Liver (tissue), 9 donors: Measurements from ENCODE around the gene ABCE1. TPM values are rescaled to one million over a fixed set of nuclear protein-coding genes. Genes with fewer than 3 reads are reported as not detected.

ENCODE experiments used
- DNase-seq: peaks from one replicate; pipeline ENCODE4 v3.0.0-alpha.2; 2017; ENCODE audit warnings: low spot score
- H3K27ac ChIP-seq, 2 donors: one replicate each; pipeline ENCODE4 v1.7.0; 2013; ENCODE audit warnings: inconsistent platforms in 2 of 2, low read length in 2 of 2, control low read depth in 1 of 2, low read depth in 1 of 2, mild to moderate bottlenecking in 1 of 2
- H3K27me3 ChIP-seq, 4 donors: one replicate each; pipeline versions ENCODE4 v1.6.1 to v1.7.0; 2013; ENCODE audit warnings: low read length in 3 of 4, inconsistent platforms in 1 of 4, mild to moderate bottlenecking in 1 of 4, moderate library complexity in 1 of 4; ENCODE audit not compliant: control insufficient read depth in 4 of 4, insufficient read depth in 4 of 4
- H3K36me3 ChIP-seq, 4 donors: one replicate each; pipeline versions ENCODE4 v1.6.1 to v1.7.0; 2013; ENCODE audit warnings: low read length in 3 of 4, mild to moderate bottlenecking in 3 of 4, low read depth in 1 of 4, moderate library complexity in 1 of 4; ENCODE audit not compliant: control insufficient read depth in 4 of 4, insufficient read depth in 3 of 4
- H3K4me1 ChIP-seq, 4 donors: one replicate each; pipeline versions ENCODE4 v1.6.1 to v1.7.0; 2013; ENCODE audit warnings: low read length in 3 of 4, mild to moderate bottlenecking in 3 of 4, moderate library complexity in 1 of 4; ENCODE audit not compliant: control insufficient read depth in 4 of 4, insufficient read depth in 4 of 4
- H3K4me3 ChIP-seq, 3 donors: one replicate each; pipeline versions ENCODE4 v1.6.1 to v1.7.0; 2013; ENCODE audit warnings: low read length in 3 of 3, control low read depth in 1 of 3, low read depth in 1 of 3, mild to moderate bottlenecking in 1 of 3
- H3K9ac ChIP-seq, 2 donors: one replicate each; pipeline ENCODE4 v1.7.0; 2013; ENCODE audit warnings: low read length in 2 of 2, mild to moderate bottlenecking in 2 of 2, moderate library complexity in 2 of 2, control low read depth in 1 of 2, low read depth in 1 of 2
- H3K9me3 ChIP-seq, 4 donors: one replicate each; pipeline versions ENCODE4 v1.6.1 to v1.7.0; 2013; ENCODE audit warnings: low read length in 3 of 4; ENCODE audit not compliant: control insufficient read depth in 4 of 4
- CTCF ChIP-seq: fragments of 150-350 bp; IDR thresholded peaks from 2 replicates; pipeline ENCODE4 v1.5.1; 2017; ENCODE audit warnings: improper control_type of control experiment, low read depth, low read length; ENCODE audit not compliant: missing input control
- FOXA2 ChIP-seq: IDR thresholded peaks from 2 replicates; pipeline ENCODE4 v1.6.1; 2016; ENCODE audit warnings: antibody characterized with exemption
- GABPA ChIP-seq, 2 donors: IDR thresholded peaks in 1 of 2; conservative IDR thresholded peaks in 1 of 2; 2 replicates each; pipeline ENCODE4 v1.6.1; 2016; ENCODE audit warnings: antibody characterized with exemption in 2 of 2, mild to moderate bottlenecking in 1 of 2, moderate library complexity in 1 of 2
- HNF4G ChIP-seq: IDR thresholded peaks from 2 replicates; pipeline ENCODE4 v1.6.1; 2016; ENCODE audit warnings: antibody characterized with exemption
- JUND ChIP-seq, 2 donors: IDR thresholded peaks; 2 replicates each; pipeline ENCODE4 v1.6.1; 2016; ENCODE audit warnings: antibody characterized with exemption in 2 of 2
- MAX ChIP-seq: IDR thresholded peaks from 2 replicates; pipeline ENCODE4 v1.6.1; 2016; ENCODE audit warnings: antibody characterized with exemption
- RAD21 ChIP-seq, 2 donors: IDR thresholded peaks; 2 replicates each; pipeline ENCODE4 v1.6.1; 2016; ENCODE audit warnings: antibody characterized with exemption in 2 of 2, mild to moderate bottlenecking in 2 of 2
- REST ChIP-seq: IDR thresholded peaks from 2 replicates; pipeline ENCODE4 v1.6.1; 2016; ENCODE audit warnings: antibody characterized with exemption, mild to moderate bottlenecking
- SP1 ChIP-seq: IDR thresholded peaks from 2 replicates; pipeline ENCODE4 v1.6.1; 2018; ENCODE audit warnings: antibody characterized with exemption, mild to moderate bottlenecking
- TAF1 ChIP-seq: conservative IDR thresholded peaks from 2 replicates; pipeline ENCODE4 v1.6.1; 2016; ENCODE audit warnings: antibody characterized with exemption, mild to moderate bottlenecking
- YY1 ChIP-seq: IDR thresholded peaks from 2 replicates; pipeline ENCODE4 v1.6.1; 2016; ENCODE audit warnings: antibody characterized with exemption, mild to moderate bottlenecking
- WGBS: extraction: QIAGEN DNeasy Blood & Tissue Kit; methylation state at CpG from one replicate; pipeline ENCODE4 v1.1.7; 2013; 5-methylcytosine and 5-hydroxymethylcytosine counted together
- polyA plus RNA-seq, 2 donors: library from polyadenylated mRNA; stranded (reverse) in 1 of 2; unstranded in 1 of 2; fragments of 200-250 nt in 1 of 2; fragments of >200 nt in 1 of 2; fragmentation: Nextera tagmentation in 1 of 2; extraction: Ambion mirVana in 1 of 2; gene quantifications; one replicate each; pipeline versions ENCODE4 v1.2.1 to v1.2.3, GENCODE V29; 2013 to 2015
- total RNA-seq, 2 donors: library from RNA; depleted of rRNA; stranded (reverse); fragments of >200 nt; gene quantifications; one replicate each; pipeline ENCODE4 v1.2.3, GENCODE V29; 2014
- donor health status: healthy.
- donor health status: healthy.
- donor health status: healthy.
- donor health status: healthy.
- donor health status: healthy.

ABCE1 gene
- total and polyA plus RNA-seq, 4 donors: 12.7 to 59.8 (median 31.0) TPM

GRCh38 chr4:145125396-145125795, 27.3 kb downstream of the ABCE1 start:
- H3K27me3 ChIP-seq: no peaks in the 10 kb centered on the region
- no peak overlapping the region for H3K9ac ChIP-seq
- no peaks in the 10 kb centered on the region for H3K9me3 ChIP-seq
- H3K4me3 ChIP-seq: no peak overlapping the region
- H3K27ac ChIP-seq: no peak overlapping the region
- DNase-seq: no peak
- TF ChIP-seq RAD21 (IDR thresholded peaks at IDR 0.05): no peak
- TF ChIP-seq YY1: no peak
- TF ChIP-seq GABPA (IDR thresholded peaks at IDR 0.05 in 1 of 2, conservative IDR thresholded peaks at IDR 0.05 in 1 of 2): no peak
- no peak for TF ChIP-seq SP1
- TF ChIP-seq TAF1: no peak
- TF ChIP-seq MAX: no peak
- peaks cover 7 to 62% (median 49%) of the 10 kb centered on the region in 4 donors for H3K36me3 ChIP-seq
- H3K4me1 ChIP-seq: no peaks in the 10 kb centered on the region
- 98% methylated on average over 2 of the region's 2 CpGs for WGBS

- no peaks in the 10 kb centered on the region for H3K9me3 ChIP-seq
- no peaks in the 10 kb centered on the region for H3K27me3 ChIP-seq
- DNase-seq: no peak
- H3K27ac ChIP-seq: no peak overlapping the region
- peaks cover 0 to 3% (median 0%) of the 10 kb centered on the region in 4 donors for H3K4me1 ChIP-seq
- no peak for TF ChIP-seq FOXA2
- no peak overlapping the region for H3K4me3 ChIP-seq
- peaks cover 5 to 28% (median 20%) of the 10 kb centered on the region in 4 donors for H3K36me3 ChIP-seq
- H3K9ac ChIP-seq: no peak overlapping the region
Measured at GRCh38 chr4:145130130-145130529, 32.0 kb downstream of the ABCE1 start.

- no peaks in the 10 kb centered on the region for H3K9me3 ChIP-seq
- 87% methylated on average over 2 of the region's 2 CpGs for WGBS
- peaks cover 2 to 20% (median 18%) of the 10 kb centered on the region in 4 donors for H3K36me3 ChIP-seq
- H3K9ac ChIP-seq: no peak overlapping the region
- no peak overlapping the region for H3K4me3 ChIP-seq
- TF ChIP-seq RAD21 (IDR thresholded peaks at IDR 0.05) (no peak), HNF4G (no peak)
- peaks cover 0 to 3% (median 0%) of the 10 kb centered on the region in 4 donors for H3K4me1 ChIP-seq
- no peak overlapping the region for H3K27ac ChIP-seq
- H3K27me3 ChIP-seq: no peaks in the 10 kb centered on the region
- no peak for DNase-seq
Measured at GRCh38 chr4:145130788-145131399, 32.8 kb downstream of the ABCE1 start.

- 85% methylated on average over 12 of the region's 12 CpGs for WGBS
- no peaks in the 10 kb centered on the region for H3K27me3 ChIP-seq
- peaks cover 2 to 13% (median 10%) of the 10 kb centered on the region in 4 donors for H3K36me3 ChIP-seq
- no peak overlapping the region for H3K27ac ChIP-seq
- H3K9me3 ChIP-seq: no peaks in the 10 kb centered on the region
- TF ChIP-seq MAX: no peak
- no peak for TF ChIP-seq JUND (IDR thresholded peaks at IDR 0.05)
- TF ChIP-seq REST: no peak
- TF ChIP-seq CTCF: no peak
- TF ChIP-seq RAD21 (IDR thresholded peaks at IDR 0.05): no peak
- H3K4me1 ChIP-seq: peaks cover 0 to 3% (median 0%) of the 10 kb centered on the region in 4 donors
- H3K9ac ChIP-seq: no peak overlapping the region
- DNase-seq: no peak
- H3K4me3 ChIP-seq: no peak overlapping the region
Measured at GRCh38 chr4:145131848-145132247, 33.7 kb downstream of the ABCE1 start.
